Lower leg skin (tissue), 4 donors: ENCODE results near the gene TSKU. TPM values are rescaled to one million over a fixed set of nuclear protein-coding genes. Genes with fewer than 3 reads are reported as not detected.

Source experiments
- DNase-seq, 2 donors: peaks; one replicate each; pipeline ENCODE4 v3.0.0-alpha.2; 2019; ENCODE audit warnings: low spot score in 2 of 2
- H3K4me3 ChIP-seq: fragments of 200-600 bp; sonication (generic); 2 replicates; pipeline ENCODE4 v1.5.1; 2017; ENCODE audit warnings: mild to moderate bottlenecking, low read depth; ENCODE audit not compliant: poor library complexity, severe bottlenecking
- POLR2A ChIP-seq, 2 donors: fragments of 450-650 bp; IDR thresholded peaks; one replicate each; pipeline ENCODE4 v1.6.1; 2016 to 2017; ENCODE audit warnings: antibody characterized with exemption in 2 of 2, mild to moderate bottlenecking in 1 of 2, moderate library complexity in 1 of 2
- WGBS, 2 donors: methylation state at CpG; one replicate each; pipeline ENCODE4 v1.1.5; 2018; 5-methylcytosine and 5-hydroxymethylcytosine counted together
- intact Hi-C: fragments of 100-400 bp; cut with DNase I; formaldehyde crosslinking; loops from one replicate; pipeline ENCODE4 v1.15.0; 2023; ENCODE audit warnings: low total_unique reads
- total RNA-seq, 4 donors: library from RNA; depleted of rRNA; stranded (reverse); fragments of >200 nt; gene quantifications; one replicate each; pipeline ENCODE4 v1.1.0, GENCODE V29; 2016
- TF ChIP-seq, protein P1 (sequence below), 3 donors: fragments of 450-650 bp; IDR thresholded peaks; one replicate each; pipeline ENCODE4 v1.5.1; 2016; ENCODE audit warnings: antibody characterized with exemption in 3 of 3, mild to moderate bottlenecking in 3 of 3, moderate library complexity in 2 of 3

TSKU gene
- total RNA-seq, 4 donors from 2014 or later: 113 to 125 (median 120) TPM

DNA sequence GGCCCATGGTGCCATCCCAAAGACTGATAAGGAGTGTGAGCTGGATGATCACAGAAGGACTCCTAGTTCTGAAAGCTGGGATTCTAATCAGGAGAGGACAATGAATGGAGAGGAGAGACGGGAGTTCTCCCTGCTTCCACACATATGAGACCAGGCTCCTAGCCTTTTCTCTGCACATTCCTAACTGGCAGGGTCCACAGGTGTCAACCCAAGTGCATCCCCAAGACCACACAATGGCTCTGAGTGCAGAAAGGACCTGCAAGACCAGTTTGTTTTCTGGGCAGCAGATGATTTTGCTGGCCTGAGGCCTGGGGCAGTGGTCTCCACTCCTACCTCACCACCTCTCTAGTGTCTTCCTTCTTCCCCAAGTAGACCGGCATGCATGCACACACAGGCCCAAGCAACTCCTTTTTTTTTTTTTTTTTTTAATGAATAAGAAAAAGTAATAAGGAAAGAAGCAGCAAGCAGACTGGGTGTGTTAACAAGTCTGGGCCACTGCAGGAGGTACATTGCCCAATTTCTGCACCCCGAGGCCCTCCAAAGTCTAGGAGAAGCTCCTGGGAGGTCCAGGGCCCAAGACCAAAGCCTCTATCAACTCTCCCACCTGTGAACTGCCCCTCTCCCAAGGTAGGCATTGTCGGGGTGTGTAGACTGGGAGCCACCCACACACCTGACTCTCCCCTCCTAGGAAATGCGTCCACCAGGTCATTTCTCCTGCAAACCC is 1.2 kb upstream of the TSKU start:
- 26 to 28% methylated on average over 5 of the region's 5 CpGs for WGBS, 2 donors

DNA sequence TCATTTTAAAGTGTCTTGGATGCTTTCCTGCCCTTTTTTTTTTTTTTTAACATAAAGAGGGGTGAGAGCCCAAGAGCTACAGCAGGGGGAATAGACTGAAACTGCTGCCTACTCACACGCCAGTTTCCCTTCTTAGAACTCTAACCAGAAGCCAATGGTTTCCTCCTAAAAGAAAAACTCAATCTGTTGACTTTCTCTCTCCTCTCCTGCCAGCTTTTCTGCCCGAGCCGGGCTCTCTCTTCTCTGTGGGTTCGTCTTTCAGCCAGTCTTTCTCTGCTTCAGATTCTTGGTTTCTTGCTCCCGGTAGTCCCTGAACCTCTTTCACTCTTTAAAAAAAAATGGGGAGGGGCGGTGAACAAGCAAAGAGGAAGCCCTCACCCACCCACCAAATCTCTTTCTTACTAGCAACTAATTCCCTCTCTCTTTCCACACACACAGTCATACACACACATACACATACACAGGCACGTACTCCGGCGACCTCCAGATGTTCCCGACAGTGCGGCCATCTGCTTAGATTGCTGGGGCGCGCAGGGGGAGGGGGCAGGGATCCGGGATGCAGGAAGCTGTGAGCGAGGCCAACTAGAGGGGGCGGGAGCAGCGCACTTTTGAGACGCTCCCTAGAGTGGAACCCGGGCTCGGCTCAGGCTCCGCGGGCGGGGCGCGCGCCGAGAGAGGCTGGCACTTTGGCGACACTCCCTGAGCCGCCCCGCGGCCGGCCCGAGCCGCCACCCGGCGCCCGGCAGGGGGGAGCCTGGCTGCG is 444 bp upstream of the TSKU start:
- 0 to 1% methylated on average over 20 to 36 of the region's 38 CpGs for WGBS, 2 donors

More for the DNA sequence above, 1.2 kb upstream of the TSKU start:
- no peak for TF ChIP-seq POLR2A (IDR thresholded peaks at IDR 0.05)
- TF ChIP-seq, protein P1, sequence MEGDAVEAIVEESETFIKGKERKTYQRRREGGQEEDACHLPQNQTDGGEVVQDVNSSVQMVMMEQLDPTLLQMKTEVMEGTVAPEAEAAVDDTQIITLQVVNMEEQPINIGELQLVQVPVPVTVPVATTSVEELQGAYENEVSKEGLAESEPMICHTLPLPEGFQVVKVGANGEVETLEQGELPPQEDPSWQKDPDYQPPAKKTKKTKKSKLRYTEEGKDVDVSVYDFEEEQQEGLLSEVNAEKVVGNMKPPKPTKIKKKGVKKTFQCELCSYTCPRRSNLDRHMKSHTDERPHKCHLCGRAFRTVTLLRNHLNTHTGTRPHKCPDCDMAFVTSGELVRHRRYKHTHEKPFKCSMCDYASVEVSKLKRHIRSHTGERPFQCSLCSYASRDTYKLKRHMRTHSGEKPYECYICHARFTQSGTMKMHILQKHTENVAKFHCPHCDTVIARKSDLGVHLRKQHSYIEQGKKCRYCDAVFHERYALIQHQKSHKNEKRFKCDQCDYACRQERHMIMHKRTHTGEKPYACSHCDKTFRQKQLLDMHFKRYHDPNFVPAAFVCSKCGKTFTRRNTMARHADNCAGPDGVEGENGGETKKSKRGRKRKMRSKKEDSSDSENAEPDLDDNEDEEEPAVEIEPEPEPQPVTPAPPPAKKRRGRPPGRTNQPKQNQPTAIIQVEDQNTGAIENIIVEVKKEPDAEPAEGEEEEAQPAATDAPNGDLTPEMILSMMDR (IDR thresholded peaks at IDR 0.05): no peak
- no peak overlapping the region for H3K4me3 ChIP-seq
- peak in 1 of 2 donors; percentile 91 for DNase-seq
- intact Hi-C loops: no loop called here

DNA sequence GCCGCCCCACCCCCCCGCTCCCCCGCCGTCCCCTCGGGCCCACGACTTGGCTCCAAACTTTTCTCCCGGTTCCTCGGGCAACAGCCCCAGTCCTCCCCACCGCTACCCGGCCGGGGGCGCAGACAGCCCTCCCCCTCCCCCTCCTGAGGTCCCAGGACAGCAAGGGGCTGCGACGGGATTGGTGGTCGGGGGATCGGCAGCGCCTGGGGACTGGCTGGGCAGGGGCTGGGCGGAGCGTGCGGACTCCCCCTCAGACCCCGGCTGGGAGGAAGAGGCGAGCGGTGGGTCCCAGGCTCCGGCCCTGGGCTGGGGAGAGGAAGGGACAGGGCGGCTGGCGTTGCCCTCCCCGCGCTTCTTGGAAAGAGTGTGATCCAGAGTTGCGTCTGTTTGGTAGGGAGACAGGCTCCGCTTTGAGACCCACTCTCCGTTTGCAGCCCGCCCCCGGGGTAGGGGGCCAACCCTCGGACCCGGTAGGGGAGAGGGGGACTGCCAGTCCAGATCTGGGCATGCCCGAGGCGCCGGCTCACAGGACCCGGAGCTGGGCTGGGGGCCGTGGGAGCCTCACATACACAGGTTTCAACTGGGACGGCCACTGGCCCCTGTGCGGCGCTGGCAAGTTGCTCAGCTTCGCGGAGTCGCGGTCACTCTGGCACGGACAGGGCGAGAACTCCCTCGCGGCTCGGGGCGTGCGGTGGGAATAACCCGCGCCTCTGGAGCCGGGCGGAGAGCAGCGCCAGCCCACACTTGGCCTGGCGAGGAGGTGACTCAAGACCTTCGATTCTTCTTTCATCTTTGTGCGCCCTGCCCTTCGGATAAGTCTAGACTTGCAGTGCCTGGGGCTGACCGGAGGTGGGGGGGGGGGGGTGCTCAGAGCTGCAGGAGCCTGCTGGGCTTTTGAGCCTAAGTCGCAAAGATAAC is 999 bp downstream of the TSKU start:
- H3K4me3 ChIP-seq: peak overlapping the region; percentile 92
- intact Hi-C loops: no loop called here
- 0 to 4% methylated on average over 58 to 60 of the region's 65 CpGs for WGBS, 2 donors
- TF ChIP-seq, protein P1 (IDR thresholded peaks at IDR 0.05): no peak
- TF ChIP-seq POLR2A (IDR thresholded peaks at IDR 0.05): no peak
- peak in 1 of 2 donors; percentile 92 for DNase-seq

More for the DNA sequence above, 444 bp upstream of the TSKU start:
- TF ChIP-seq, protein P1 (IDR thresholded peaks at IDR 0.05): no peak
- no peak for TF ChIP-seq POLR2A (IDR thresholded peaks at IDR 0.05)
- intact Hi-C loops: no loop called here
- H3K4me3 ChIP-seq: peak overlapping the region; percentile 27
- peak; percentile 86 to 96 for DNase-seq

DNA sequence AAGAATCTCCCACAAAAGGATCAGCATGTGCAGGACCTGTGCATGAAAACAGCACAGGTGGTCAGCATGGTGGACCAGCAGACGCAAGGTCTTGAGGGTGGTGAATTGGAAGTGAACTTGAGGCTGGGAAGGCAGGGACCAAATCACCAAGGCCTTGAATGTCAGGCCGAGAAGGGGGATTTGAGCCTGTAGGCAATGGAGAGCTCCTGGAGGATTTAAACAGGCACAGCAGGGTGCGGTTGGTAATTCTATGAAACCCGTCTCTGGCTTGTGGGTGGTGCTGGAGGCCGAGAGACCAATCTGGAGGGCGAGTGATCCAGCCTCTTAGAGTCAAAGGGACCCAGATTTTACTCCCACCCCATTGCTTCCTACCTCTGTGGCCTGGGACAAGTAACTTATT is 2.4 kb downstream of the TSKU start:
- WGBS, 2 donors: 27 to 33% methylated on average over 6 of the region's 6 CpGs
- H3K4me3 ChIP-seq: no peak overlapping the region
- DNase-seq: no peak
- intact Hi-C loops: no loop called here
- no peak for TF ChIP-seq POLR2A (IDR thresholded peaks at IDR 0.05)

DNA sequence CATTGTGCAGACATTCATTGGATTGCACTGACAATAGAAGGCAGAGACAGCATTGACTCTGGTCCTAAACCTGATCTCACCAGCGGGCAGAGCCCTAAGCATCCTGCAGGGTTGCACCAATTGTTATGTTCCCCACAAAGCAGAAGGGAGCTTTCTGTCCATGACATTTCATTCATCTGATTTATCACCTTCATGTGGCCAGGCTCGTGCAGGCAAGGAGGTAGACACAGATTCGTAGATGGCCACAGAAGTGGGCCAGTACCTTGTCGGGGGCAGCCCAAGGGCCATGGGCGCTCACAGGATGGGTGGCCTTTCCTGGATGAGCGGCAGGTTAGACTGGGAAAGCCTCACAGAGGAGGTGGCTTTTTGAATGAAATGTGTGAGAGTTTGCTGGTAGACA is 2.9 kb downstream of the TSKU start:
- no peak for DNase-seq
- no peak overlapping the region for H3K4me3 ChIP-seq
- WGBS, 2 donors: 58 to 66% methylated on average over 6 of the region's 6 CpGs
- TF ChIP-seq, protein P1 (IDR thresholded peaks at IDR 0.05): no peak
- no peak for TF ChIP-seq POLR2A (IDR thresholded peaks at IDR 0.05)
- intact Hi-C loops: no loop called here
